Calu3 (cell line): Measurements from ENCODE around the gene KIF16B. TPM values are rescaled to one million over a fixed set of nuclear protein-coding genes. Genes with fewer than 3 reads are reported as not detected.

ENCODE experiments used
- BruUV-seq: library from RNA; stranded (reverse); fragments of 400-500 nt; replicated peaks from 2 replicates; lab custom pipeline; 2021; lab: Mats Ljungman, UMichigan
- CTCF ChIA-PET: fragments of 300-600 bp; sonication (Branson Sonifier 250); formaldehyde crosslinking; loops from one replicate; lab custom pipeline; 2022; ENCODE audit warnings: antibody characterized with exemption; lab: Charles Lee
- DNase-seq: peaks from one replicate; pipeline ENCODE4 v3.0.0; 2022
- H3K27ac Mint-ChIP-seq: one replicate; pipeline ENCODE4 v1.8.0; 2022; ENCODE audit warnings: mixed read lengths; ENCODE audit not compliant: unreplicated experiment
- H3K27me3 Mint-ChIP-seq: one replicate; pipeline ENCODE4 v1.8.0; 2022; ENCODE audit warnings: mixed read lengths; ENCODE audit not compliant: unreplicated experiment
- H3K36me3 Mint-ChIP-seq: one replicate; pipeline ENCODE4 v1.8.0; 2022; ENCODE audit warnings: mild to moderate bottlenecking, moderate library complexity, mixed read lengths; ENCODE audit not compliant: insufficient read depth, unreplicated experiment
- H3K4me1 Mint-ChIP-seq: one replicate; pipeline ENCODE4 v1.8.0; 2022; ENCODE audit warnings: mild to moderate bottlenecking, low read depth, mixed read lengths; ENCODE audit not compliant: unreplicated experiment
- H3K4me3 Mint-ChIP-seq: one replicate; pipeline ENCODE4 v1.8.0; 2022; ENCODE audit warnings: mild to moderate bottlenecking, low read depth, moderate library complexity, mixed read lengths; ENCODE audit not compliant: unreplicated experiment
- H3K9me3 Mint-ChIP-seq: one replicate; pipeline ENCODE4 v1.8.0; 2022; ENCODE audit warnings: low read depth, mixed read lengths; ENCODE audit not compliant: unreplicated experiment
- intact Hi-C: fragments of 100-400 bp; cut with micrococcal nuclease; formaldehyde crosslinking; loops from one replicate; pipeline ENCODE4 v1.10.0; 2022; ENCODE audit not compliant: unreplicated experiment
- total RNA-seq: library from RNA; stranded (reverse); gene quantifications from 2 replicates; pipeline ENCODE4 v1.2.3, GENCODE V29; 2022
- TF ChIP-seq, protein P1 (sequence below): fragments of 200-600 bp; IDR thresholded peaks from one replicate; pipeline ENCODE4 v1.8.0; 2022; ENCODE audit warnings: antibody characterized with exemption; ENCODE audit not compliant: unreplicated experiment

Gene KIF16B
- total RNA-seq, 1 experiment from 2014 or later, result 4.3 TPM

DNA sequence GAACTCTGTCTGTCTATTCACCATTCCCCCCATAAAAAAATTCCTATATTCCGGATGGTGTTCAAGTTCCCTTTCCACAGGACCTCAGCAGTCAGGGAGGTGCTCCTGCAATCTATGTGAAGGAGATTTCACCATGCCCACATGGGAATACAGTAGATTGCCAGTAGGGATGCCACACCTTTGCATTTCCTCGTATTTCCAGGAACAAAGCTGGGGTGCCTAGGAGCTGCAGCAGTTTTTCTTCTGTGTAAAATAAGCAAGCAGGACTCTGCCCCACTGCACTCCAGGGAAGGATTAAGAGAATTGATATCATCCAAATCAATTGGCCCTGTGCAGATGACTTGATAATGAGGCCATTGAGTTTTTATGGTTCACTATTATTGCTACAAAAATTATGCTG, 7.4 kb upstream of the KIF16B start:
- H3K4me3 Mint-ChIP-seq, result no peak overlapping the region
- intact Hi-C loops, result no loop called here
- H3K4me1 Mint-ChIP-seq, result no peaks in the 10 kb centered on the region
- no peaks in the 10 kb centered on the region for H3K36me3 Mint-ChIP-seq
- CTCF ChIA-PET, result no interaction called here
- H3K27me3 Mint-ChIP-seq, result no peaks in the 10 kb centered on the region
- TF ChIP-seq, protein P1, sequence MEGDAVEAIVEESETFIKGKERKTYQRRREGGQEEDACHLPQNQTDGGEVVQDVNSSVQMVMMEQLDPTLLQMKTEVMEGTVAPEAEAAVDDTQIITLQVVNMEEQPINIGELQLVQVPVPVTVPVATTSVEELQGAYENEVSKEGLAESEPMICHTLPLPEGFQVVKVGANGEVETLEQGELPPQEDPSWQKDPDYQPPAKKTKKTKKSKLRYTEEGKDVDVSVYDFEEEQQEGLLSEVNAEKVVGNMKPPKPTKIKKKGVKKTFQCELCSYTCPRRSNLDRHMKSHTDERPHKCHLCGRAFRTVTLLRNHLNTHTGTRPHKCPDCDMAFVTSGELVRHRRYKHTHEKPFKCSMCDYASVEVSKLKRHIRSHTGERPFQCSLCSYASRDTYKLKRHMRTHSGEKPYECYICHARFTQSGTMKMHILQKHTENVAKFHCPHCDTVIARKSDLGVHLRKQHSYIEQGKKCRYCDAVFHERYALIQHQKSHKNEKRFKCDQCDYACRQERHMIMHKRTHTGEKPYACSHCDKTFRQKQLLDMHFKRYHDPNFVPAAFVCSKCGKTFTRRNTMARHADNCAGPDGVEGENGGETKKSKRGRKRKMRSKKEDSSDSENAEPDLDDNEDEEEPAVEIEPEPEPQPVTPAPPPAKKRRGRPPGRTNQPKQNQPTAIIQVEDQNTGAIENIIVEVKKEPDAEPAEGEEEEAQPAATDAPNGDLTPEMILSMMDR, result no peak
- H3K9me3 Mint-ChIP-seq, result no peaks in the 10 kb centered on the region
- no peak overlapping the region for H3K27ac Mint-ChIP-seq
- no TSS peak for BruUV-seq
- no peak for DNase-seq

DNA sequence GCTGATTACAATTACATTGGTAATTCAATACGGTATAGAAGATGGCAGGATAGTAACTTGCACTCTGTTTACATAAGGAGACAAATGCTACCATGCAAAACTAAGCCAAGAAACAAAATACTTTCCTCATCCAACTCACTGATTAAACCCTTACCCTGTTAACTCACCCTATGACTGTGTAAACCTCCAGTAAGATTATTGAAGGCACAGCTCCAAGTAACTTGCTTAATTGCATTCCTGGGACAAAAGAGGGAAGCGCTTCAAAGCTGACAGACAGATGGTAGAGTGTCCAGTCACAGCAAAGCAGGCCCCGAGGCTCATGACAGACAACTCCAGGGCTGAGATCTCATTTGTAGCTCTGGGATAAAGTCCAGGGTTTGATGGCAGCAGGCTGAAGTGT, 6.9 kb upstream of the KIF16B start:
- Mint-ChIP-seq H3K4me3 (no peak overlapping the region), H3K27ac (no peak overlapping the region), H3K36me3 (no peaks in the 10 kb centered on the region), H3K27me3 (no peaks in the 10 kb centered on the region), H3K9me3 (no peaks in the 10 kb centered on the region), H3K4me1 (no peaks in the 10 kb centered on the region)
- TF ChIP-seq, protein P1, result no peak
- CTCF ChIA-PET, result no interaction called here
- BruUV-seq, result no TSS peak
- DNase-seq, result no peak
- intact Hi-C loops, result no loop called here

DNA sequence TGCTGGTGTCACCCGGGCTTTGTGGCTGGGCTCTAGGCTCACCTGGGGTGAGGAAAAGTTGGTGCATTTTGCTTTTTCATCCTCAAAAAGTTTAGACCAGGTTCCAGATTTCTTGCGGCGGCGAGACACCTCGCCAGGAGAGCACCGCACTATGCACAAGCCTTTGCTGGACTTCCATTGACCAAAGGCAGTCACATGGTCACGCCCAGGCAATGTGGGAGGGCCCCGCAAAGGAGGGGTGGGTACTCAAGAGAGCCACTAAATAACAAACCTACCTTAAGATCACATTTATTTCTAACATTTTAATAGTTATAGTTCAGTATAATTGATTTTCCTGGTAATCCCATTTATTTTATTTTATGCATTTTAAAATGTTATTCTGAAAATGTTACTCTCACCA, 3.0 kb upstream of the KIF16B start:
- no peak overlapping the region for H3K27ac Mint-ChIP-seq
- peaks cover 3% of the 10 kb centered on the region for H3K4me1 Mint-ChIP-seq
- no peak for DNase-seq
- intact Hi-C loops, result no loop called here
- BruUV-seq, result no TSS peak
- peaks cover 8% of the 10 kb centered on the region for H3K36me3 Mint-ChIP-seq
- CTCF ChIA-PET, result no interaction called here
- H3K9me3 Mint-ChIP-seq, result no peaks in the 10 kb centered on the region
- H3K27me3 Mint-ChIP-seq, result no peaks in the 10 kb centered on the region
- H3K4me3 Mint-ChIP-seq, result no peak overlapping the region
- TF ChIP-seq, protein P1, result no peak

DNA sequence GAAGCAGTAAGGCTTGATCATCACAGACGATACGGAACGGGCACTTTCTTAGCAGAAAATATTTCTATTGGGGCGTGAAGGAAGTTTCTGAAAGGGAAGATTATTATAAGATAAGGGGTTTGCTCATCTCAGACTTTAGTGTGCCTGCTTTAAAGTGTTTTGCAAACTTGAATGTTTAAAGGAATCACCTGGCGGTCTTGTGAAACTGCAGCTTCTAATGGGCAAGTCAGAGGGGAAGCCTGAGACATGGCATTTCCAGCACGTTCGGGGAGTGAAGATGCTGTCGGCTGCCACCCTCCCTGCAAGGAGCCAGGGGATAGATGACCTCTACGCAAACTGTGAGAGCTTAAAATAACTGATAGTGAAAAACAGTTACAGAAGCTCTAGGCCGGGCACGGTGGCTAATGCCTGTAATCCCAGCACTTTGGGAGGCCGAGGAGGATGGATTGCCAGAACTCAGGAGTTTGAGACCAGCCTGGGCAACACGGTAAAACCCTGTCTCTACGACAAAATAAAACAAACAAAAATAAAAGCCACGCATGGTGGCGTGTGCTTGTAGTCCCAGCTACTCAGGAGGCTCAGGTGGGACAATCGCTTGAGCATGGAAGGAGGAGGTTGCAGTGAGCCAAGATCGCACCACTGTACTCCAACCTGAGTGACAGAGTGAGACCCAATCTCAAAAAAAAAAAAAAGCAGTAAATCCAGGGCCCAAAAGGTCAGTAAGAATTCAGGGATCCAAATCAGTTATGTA, 2.3 kb upstream of the KIF16B start:
- CTCF ChIA-PET, result no interaction called here
- H3K4me1 Mint-ChIP-seq, result peaks cover 9% of the 10 kb centered on the region
- H3K9me3 Mint-ChIP-seq, result no peaks in the 10 kb centered on the region
- H3K36me3 Mint-ChIP-seq, result peaks cover 8% of the 10 kb centered on the region
- no TSS peak for BruUV-seq
- no peak overlapping the region for H3K27ac Mint-ChIP-seq
- TF ChIP-seq, protein P1, result no peak
- no peak for DNase-seq
- intact Hi-C loops, result no loop called here
- H3K4me3 Mint-ChIP-seq, result peak overlapping the region; percentile 69
- no peaks in the 10 kb centered on the region for H3K27me3 Mint-ChIP-seq
